Stimulated activated CD4-positive, alpha-beta T cell treated with anti-CD3 and anti-CD28 coated beads, Interleukin-1b, Interleukin-23, amount 100 ng/mL, for 1 hour (primary cell): ENCODE results near the gene ATP6V1B1.

ENCODE experiments used
- DNase-seq, 2 donors: peaks; one replicate each; pipeline ENCODE4 v3.0.0-alpha.2; 2020; ENCODE audit warnings: low read depth in 2 of 2

Gene ATP6V1B1

DNA sequence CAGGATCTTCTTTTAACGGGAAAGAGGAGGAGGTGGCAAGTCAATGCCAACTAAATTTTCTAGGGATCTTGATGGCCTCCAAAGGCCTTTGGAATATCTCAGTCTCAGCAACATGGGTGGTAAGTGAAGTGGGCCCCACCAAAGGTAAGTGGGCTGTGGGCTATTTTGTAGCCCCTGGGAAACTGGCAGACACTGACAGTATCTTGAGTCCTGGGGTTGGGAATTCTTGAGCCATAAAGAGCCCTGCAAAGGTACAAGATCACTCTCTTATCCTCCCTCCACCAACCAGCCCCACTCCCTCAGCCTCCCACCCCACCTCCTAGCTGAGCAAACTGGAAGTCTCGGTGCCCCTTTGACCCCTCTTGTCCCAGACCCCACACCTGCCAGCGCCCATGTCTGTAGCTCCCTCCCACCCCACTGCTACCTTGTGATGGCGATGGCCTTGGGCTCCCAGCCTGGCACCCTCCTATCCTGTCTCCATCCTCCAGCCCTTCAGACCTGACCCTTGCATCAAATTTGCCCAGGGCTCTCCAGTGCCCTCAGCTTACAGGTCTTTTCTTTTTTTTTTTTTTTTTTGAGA lies 8.5 kb downstream of the ATP6V1B1 start:
- DNase-seq: no peak

DNA sequence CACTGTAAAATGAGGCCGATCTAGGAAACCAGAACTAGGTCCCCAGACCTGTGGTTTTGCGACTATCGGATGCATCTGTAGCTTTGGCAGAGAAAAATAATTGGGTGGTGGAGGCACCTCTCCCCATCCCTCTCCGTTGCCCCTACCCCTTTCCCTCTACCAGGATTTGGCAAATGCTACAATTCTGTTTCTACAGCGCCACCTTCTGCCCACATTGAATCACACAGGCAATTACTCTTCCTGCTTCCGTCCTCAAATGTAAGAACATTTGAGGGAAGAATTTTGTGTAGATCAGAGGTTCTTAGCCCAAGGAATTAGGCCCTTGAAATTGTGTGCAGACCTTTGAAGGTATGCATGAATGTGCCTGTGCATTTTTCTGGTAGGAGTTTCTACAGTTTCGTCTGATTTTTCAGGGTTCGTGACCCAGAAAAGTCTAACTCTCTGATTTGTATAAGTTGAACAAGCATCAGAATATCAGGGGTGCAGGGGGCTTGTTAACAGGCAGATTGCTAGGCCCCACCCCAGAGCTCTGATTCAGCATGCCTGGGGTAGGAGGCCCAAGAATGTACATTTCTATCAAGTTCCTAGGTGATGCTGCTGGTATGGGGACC lies 11.2 kb downstream of the ATP6V1B1 start:
- DNase-seq: peak; percentile 12 to 27

DNA sequence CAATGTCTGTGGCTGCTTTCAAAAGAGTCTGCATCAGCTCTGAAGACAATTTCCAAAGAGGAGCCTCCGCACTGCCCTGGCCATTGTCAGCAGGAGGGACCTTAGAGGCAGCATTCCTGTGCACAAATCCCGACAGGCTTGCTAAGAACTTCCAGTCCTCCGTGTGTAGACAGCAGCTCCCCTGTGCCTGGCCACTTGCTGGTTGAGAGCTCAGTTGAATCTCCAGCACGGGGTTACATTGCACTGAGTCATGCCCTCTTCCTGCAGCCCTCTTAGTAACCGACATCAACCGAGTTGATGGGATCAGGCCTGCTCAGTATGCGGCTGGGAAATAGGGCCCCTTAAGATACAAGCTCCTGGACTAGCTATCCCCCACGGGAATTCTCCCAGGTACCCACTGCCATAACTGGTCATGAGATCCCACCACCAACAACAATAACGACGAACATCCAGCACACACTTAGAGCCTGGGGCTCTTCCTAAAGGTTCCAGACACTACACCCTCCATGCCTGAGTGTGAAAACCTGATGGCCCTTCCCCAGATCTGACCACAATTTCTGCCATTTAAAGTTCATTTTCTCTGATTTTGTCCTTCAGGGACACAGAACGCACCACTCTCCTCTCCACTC lies 12.0 kb downstream of the ATP6V1B1 start:
- DNase-seq: no peak

DNA sequence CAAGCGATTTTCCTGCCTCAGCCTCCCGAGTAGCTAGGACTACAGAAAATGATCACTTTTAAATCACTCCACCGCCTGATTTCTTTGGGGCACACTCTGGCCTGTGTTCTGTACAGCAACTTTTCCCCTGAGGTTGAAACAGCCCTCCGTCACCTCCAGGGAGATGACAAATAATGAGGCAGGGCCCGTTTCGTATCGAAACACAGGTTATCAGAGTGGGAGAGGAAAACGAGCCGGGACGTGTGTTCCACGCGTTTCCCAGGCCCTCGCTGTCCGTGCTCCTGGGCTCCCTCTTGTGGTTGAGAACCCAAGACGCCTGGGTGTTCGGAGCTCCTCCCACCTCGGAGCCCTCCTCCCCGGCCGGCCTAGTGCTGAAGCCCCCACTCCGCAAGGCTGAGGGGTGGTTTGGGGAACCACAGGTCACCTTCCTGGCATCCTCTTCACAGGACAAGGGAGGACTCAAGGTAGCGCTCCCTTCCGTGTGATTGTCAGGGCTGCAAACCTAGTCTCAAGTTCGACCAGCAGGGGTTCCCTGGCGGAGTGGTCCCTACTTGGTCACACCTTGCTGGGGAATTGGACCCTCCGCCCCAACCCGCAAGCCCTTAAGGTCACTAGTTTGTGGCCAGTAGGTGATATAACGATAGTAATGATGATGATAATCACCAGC lies 12.8 kb downstream of the ATP6V1B1 start:
- peak; percentile 41 to 65 for DNase-seq

DNA sequence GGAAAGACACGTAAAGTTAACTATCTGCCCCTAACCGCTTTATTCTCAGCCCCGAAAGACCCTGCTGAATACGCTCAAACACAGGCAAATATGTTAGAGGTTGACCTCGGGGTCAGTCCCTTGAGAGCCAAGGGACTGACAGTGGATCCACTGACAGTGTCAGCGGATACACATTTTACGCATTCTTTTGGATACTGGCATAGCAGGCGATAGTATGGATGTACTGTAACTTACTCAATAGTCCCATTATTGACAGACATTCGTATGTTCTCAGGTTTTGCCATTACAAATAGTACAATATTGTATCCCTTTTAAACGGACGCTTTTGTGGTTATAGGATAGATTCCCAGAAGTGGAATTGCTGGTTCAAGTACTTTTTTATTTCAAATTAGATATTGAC lies 13.4 kb downstream of the ATP6V1B1 start:
- DNase-seq: no peak

DNA sequence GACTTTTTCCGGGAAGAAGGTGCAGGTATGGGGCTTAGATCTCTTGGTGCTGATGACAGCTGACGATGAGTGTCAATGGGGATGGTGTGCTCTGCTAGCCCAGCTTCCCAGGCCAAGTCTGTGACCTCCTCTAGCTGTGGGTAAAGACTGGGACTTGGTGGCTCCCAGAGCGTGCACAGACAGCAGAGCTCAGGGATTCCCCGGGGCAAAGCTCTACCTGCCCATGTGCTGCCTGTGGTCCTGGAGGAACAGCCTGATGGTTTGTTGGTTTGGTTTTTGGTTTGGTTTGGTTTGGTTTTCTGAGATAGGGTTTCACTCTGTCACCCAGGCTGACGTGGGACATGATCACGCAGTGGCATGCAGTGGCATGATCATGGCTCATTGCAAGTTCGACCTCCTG lies 19.2 kb downstream of the ATP6V1B1 start:
- DNase-seq: no peak

DNA sequence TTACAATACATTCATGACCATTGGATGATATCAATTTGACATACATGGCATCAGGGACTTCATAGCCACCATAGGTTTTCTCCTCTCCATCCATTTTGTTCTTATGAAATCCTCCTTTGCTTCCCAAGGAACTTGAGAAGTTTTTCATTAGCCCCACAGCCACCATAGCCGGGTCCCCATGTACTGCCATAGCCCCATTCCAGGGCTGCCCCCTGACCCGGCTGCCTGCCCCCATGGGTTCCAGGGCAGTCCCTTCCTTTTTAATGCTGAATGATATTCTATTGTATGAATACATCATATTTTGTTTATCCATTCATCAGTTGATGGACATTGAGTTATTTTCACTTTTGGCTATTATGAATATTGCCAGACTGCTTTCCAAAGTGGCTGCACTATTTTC lies 20.4 kb downstream of the ATP6V1B1 start:
- DNase-seq: no peak

DNA sequence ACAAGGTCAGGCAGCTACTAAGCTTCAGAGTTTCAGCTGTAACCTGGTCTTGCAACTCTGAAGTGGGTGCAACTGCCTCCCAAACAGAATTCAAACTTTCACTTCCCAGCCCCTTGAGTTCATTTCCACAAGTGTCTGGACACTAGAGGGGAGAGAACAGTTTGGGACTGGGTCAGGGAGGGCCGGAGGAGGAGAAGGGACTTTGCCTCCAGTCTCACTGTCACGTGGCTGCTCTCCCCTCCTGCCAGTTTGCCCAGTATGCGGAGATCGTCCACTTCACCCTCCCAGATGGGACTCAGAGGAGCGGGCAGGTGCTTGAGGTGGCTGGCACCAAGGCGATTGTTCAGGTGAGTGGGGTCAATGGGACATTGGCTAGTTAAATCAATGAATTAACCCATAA lies 22.1 kb downstream of the ATP6V1B1 start:
- DNase-seq: no peak

DNA sequence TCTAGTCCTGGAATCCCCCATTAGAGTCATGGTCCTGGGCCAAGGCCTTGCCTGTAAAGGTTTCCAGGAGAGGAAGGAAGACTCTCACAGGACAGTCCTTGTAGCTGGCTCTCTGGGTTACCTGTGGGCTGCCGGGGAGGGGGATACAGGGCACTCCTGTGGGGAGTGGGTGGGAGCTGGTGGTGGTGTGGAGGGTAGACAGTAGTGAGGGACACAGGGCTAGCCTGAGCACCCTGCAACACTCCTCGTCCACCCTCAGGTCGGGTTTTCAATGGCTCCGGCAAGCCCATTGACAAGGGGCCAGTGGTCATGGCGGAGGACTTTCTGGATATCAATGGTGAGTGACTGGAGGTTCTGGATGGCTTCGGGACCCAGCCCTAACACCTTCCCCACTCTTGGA lies 23.1 kb downstream of the ATP6V1B1 start:
- DNase-seq: no peak

DNA sequence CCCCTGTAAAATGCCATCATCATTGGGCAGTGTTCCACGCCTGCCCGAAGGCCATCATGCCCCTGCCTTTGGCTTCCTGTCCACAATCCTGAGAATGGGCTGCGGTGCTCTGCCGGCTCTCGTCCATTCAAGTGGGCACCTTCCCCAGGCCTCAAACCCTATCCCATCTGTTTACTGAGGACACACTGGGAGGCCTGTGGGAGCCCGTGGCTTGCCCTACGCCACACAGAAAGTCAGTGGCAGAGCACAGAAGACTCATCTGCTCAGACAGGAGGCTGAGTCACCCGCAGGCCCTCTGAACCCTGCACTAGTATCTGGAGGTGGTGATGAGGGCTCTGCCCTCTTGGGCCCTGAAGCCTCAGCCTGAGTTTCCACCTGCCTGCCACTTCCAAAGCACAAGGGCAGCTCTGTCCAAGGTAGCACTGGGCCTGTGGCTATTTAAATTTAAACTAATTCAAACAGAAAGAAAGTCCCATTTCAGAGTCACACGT lies 23.6 kb downstream of the ATP6V1B1 start:
- DNase-seq: no peak

DNA sequence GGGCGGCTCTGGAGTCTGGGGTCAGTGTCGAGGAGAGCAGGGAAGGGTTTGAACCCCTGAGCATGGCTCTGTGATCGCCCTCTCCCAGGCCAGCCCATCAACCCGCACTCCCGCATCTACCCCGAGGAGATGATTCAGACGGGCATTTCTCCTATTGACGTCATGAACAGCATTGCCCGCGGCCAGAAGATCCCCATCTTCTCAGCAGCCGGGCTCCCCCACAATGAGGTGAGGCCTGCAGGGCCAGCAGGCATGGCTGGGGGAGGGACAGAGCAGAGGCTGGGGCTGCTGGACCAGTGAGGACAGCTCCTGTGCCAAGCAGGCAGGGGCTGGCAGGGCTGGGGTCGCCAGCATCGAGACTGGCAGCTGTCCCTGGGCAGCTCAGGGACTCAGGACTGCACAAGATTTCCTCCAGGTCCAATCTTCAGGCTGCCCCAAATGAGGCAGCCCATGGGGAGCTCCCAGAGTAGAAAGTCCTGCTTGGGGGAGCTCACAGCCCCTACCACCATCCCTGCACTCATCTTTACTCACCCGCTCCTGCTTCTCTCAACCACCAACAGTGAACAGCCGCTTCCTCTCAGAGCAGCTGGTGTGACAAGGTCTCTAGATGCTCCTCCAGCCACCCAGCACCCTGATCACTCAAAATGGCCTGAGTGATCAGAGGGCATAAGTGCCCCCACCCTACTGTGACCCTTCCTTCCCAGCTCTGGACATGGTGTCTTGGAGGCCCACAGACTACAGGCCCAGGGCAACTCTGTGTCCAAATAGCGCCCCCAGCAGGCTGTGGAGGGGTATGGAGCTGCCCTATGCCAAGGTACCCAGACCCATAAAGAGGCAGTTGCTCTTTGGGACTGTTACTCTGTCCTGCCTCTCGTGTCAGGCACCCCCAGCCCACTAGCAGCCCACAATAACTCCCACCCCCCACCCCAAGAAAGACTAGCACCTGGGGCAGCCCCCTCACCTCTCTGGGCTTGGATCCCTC lies 24.4 kb downstream of the ATP6V1B1 start:
- DNase-seq: no peak

DNA sequence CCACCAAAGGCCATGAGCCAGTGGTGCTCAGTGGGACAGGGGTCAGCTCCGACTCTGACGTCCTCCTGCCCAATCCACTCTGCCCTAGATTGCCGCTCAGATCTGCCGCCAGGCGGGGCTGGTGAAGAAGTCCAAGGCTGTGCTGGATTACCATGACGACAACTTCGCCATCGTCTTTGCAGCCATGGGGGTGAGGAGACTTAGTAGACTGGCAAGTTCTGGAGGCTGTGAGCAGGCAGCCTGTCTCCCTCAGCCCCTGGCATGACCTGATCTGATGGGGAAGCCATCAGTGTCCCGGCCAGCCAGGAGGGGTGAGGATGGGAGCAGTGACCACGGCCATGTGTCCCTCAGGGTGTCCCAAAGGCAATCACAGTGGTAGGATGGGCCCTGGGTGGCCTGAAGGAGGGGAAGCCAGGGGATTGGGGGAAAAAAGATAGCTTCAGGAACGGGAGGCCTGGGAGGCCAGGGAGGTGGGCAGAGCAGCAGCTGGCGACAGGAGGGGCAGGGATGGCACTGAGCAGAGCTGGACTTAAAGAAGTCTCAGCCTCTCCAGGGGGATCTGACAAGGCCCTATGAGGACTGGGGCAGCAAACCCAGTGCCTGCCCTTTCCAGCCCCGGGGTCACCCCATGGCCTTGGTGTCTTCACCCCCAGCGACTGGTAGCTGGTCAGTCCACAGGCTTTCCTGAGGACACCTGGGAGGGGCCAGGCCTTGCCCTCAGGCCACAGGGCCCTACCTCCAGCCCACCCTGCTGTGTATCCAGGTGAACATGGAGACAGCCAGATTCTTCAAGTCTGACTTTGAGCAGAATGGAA lies 25.3 kb downstream of the ATP6V1B1 start:
- DNase-seq: no peak

DNA sequence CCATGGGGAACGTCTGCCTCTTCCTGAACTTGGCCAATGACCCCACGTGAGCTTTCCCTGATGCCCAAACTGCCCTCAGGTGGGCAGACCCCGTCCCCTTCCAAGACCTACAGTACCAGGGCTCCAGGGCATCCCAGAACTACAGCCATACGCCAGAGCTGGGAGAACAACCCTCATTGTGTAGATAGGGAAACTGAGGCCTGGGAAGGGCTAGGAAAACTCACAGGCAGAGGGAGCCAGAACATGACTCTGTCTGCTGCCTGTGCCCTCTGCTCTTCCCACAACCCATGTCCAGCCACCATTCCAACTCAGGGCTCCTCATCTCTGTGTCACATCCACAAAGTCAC lies 25.9 kb downstream of the ATP6V1B1 start:
- DNase-seq: no peak

DNA sequence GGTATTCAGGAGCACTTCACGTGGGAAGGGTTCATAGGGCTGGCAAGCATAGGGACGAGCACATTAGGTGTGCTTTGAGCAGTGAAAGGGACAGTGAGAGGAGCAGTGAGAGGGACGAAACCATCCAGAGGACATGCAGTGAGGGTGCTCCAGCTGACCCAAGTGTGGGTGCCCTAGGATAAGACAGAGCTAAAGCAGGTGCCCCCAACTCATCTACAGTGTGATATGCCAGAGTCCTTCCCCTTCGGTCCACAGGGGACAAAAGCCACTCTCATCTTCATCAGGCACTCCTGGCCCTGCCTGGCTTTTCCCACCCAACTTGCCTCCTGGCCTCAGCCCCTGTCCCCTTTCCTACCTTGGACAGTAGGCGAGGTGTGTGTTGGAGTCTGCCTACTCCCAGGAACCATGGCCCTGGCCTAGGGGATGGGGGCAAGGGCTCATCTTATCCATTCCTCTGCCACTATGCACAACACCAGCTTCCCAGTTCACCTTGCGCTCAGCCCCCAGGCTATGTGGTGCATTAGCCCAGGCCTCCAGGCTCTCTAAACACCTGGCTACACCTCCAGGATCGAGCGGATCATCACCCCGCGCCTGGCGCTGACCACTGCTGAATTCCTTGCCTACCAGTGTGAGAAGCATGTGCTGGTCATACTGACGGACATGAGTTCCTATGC lies 26.6 kb downstream of the ATP6V1B1 start:
- no peak for DNase-seq

DNA sequence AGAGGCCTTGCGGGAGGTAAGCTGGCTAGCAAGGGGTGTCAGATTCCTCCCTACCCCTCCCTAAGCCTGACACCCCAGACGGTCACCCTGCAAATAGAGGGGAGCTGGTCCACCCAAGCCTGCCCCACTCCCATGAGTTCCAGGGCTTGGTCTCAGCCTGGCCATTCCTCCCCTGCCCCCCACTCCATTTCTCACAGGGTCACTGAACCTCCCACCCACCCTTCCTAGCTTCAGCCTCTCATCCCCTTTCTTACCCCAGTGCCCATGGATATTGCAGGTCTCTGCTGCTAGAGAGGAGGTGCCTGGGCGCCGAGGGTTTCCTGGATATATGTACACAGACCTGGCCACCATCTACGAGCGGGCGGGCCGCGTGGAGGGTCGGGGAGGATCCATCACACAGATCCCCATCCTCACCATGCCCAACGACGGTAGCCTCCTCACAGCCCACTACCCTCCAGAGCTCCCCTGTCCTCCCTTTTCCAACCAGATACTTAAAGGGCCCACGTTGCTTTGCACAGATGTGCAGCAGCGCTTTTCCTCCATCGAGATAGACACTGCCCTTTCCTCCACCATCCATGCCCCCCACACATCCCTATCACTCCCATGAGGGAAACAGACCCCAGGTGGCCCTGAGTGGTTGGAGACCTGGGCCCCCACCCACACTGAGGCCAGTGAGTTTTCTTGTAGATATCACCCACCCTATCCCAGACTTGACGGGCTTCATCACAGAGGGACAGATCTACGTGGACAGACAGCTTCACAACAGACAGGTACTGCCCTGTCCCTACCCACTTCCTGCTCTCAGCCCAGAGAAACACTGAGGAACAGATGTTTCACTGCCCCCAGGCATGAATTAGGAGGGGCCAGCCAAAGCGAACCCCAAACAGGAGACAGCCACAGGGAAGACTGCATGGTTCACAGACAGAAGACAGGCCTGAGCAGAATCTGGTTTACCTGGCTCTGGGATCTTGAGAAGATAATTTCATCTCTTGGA lies 27.5 kb downstream of the ATP6V1B1 start:
- DNase-seq: no peak

DNA sequence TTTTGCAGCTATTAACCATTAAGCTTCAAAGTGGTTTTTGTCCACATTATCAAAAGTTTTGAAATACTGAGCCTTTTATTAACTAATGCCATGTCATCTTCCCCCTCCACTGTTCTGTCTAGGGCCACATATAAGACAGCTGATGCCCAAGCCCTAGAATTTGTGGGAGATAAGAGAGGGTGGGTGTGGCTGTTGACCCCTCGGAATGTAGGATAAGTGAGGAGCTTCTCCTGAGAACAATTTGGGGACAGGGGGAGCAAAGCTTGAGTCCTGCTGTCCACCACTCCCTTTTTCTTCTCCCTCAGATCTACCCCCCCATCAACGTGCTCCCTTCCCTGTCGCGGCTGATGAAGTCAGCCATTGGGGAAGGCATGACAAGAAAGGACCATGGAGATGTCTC lies 28.4 kb downstream of the ATP6V1B1 start:
- no peak for DNase-seq

DNA sequence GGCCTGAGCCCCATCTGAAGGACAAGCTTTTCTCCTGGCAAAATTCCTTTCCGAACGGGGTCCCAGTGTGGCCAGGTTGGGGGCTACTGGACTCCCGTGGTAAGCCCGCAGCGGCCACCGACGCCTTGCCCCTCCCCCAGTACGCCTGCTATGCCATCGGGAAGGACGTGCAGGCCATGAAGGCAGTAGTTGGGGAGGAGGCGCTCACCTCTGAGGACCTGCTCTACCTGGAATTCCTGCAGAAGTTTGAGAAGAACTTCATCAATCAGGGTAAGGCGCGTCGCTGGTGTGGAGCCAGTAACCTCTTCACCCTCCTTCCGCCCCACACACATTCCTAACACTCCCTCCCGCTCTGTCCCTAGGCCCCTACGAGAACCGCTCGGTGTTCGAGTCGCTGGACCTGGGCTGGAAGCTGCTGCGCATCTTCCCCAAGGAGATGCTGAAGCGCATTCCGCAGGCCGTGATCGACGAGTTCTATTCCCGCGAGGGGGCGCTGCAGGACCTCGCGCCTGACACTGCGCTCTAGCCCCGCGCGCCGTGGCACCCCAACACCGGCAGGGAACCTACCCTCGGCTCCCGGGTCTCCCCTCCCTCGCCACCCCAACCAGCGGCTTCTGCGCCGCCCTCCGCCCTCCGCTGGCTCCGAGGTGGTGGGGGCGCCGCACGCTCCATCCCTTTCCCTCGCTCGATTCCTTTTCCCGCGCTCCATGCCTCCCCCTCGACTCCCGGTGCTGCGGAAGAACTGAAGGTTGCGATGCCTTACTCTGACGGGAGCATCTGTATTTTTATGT lies 29.1 kb downstream of the ATP6V1B1 start:
- peak; percentile 58 to 75 for DNase-seq

DNA sequence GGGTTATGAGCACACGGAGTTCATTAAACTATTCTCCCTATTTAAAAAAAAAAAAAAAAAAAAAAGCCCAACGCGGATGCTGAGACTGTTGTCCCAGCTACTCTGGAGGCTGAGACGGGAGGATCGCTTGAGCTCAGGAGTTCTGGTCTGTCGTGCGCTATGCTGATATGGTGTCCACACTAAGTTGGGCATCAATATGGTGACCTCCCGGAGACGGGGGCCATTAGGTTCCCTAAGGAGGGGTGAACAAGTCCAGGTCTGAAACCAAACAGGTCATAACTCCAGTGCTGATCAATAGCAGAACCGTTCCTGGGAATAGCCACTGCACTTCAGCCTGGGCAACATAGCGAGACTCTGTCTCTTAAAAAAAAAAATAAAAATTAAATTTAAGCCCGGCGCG lies 29.8 kb downstream of the ATP6V1B1 start:
- no peak for DNase-seq
